GM23338 (cell line): ENCODE results near the gene SMIM14. TPM values are rescaled to one million over a fixed set of nuclear protein-coding genes. Genes with fewer than 3 reads are reported as not detected.
A peak's percentile ranks its signal among the peaks of the same experiment; 100 is the strongest.

ENCODE experiments used
- ATAC-seq: fragments of 200-7000 bp; cut with Tn5 transposase; 3 replicates; pipeline ENCODE4 v1.9.1; 2020
- DNase-seq: peaks from one replicate; pipeline ENCODE4 v3.0.0-alpha.2; 2015; ENCODE audit warnings: low spot score
- H2AFZ ChIP-seq: fragments of 200-600 bp; sonication (generic); 2 replicates; pipeline ENCODE4 v1.8.0; 2016; ENCODE audit warnings: antibody characterized with exemption, mild to moderate bottlenecking, moderate library complexity
- H3F3A ChIP-seq: fragments of 200-600 bp; sonication (generic); replicated peaks from 2 replicates; pipeline ENCODE4 v1.8.0; 2017; ENCODE audit warnings: antibody characterized with exemption, mixed run types, low read depth
- H3K27ac ChIP-seq: fragments of 200-600 bp; sonication (generic); 2 replicates; pipeline ENCODE4 v1.6.1; 2016; ENCODE audit warnings: low read depth
- H3K27me3 ChIP-seq: fragments of 200-600 bp; sonication (generic); 2 replicates; pipeline ENCODE4 v1.8.0; 2016; ENCODE audit warnings: mild to moderate bottlenecking, mixed run types, moderate library complexity; ENCODE audit not compliant: insufficient read depth
- H3K36me3 ChIP-seq: fragments of 200-600 bp; sonication (generic); 2 replicates; pipeline ENCODE4 v1.8.0; 2016; ENCODE audit warnings: mild to moderate bottlenecking; ENCODE audit not compliant: insufficient read depth
- H3K4me1 ChIP-seq: fragments of 200-600 bp; sonication (generic); 2 replicates; pipeline ENCODE4 v1.8.0; 2016; ENCODE audit warnings: mild to moderate bottlenecking, moderate library complexity; ENCODE audit not compliant: insufficient read depth
- H3K4me2 ChIP-seq: fragments of 200-600 bp; sonication (generic); 2 replicates; pipeline ENCODE4 v1.7.1; 2017; ENCODE audit warnings: mixed run types
- H3K4me3 ChIP-seq: fragments of 200-600 bp; sonication (generic); 2 replicates; pipeline ENCODE4 v1.6.1; 2016; ENCODE audit warnings: mixed run types
- H3K79me2 ChIP-seq: fragments of 200-600 bp; sonication (generic); replicated peaks from 2 replicates; pipeline ENCODE4 v1.8.0; 2017; ENCODE audit warnings: mild to moderate bottlenecking; ENCODE audit not compliant: insufficient read depth
- H3K9me2 ChIP-seq: fragments of 200-600 bp; sonication (generic); 2 replicates; pipeline ENCODE4 v1.8.0; 2017; ENCODE audit not compliant: insufficient read depth
- H4K20me1 ChIP-seq: fragments of 200-600 bp; sonication (generic); replicated peaks from 2 replicates; pipeline ENCODE4 v1.8.0; 2017; ENCODE audit warnings: mild to moderate bottlenecking; ENCODE audit not compliant: insufficient read depth
- H3K27ac Mint-ChIP-seq: 2 replicates; pipeline ENCODE4 v1.8.0; 2020; ENCODE audit warnings: inconsistent platforms, mild to moderate bottlenecking, moderate library complexity, mixed read lengths
- H3K27me3 Mint-ChIP-seq: 3 replicates; pipeline ENCODE4 v1.8.0; 2022; ENCODE audit warnings: low read depth, mild to moderate bottlenecking, moderate library complexity, mixed read lengths, inconsistent platforms; ENCODE audit not compliant: insufficient read depth, poor library complexity
- H3K36me3 Mint-ChIP-seq: 3 replicates; pipeline ENCODE4 v1.8.0; 2021; ENCODE audit warnings: low read depth, mild to moderate bottlenecking, inconsistent platforms, moderate library complexity, mixed read lengths
- H3K4me1 Mint-ChIP-seq: 3 replicates; pipeline ENCODE4 v1.8.0; 2020; ENCODE audit warnings: mild to moderate bottlenecking, inconsistent platforms, mixed read lengths
- H3K4me3 Mint-ChIP-seq: 3 replicates; pipeline ENCODE4 v1.8.0; 2021; ENCODE audit warnings: moderate library complexity, mild to moderate bottlenecking, inconsistent platforms, mixed read lengths
- H3K9me3 Mint-ChIP-seq: 3 replicates; pipeline ENCODE4 v1.8.0; 2020; ENCODE audit warnings: moderate library complexity, mild to moderate bottlenecking, inconsistent platforms, mixed read lengths
- CREB1 ChIP-seq: fragments of 250-450 bp; sonication (Bioruptor Pico); IDR thresholded peaks from 2 replicates; pipeline ENCODE4 v1.5.0; 2020; ENCODE audit warnings: low read depth, mild to moderate bottlenecking, moderate library complexity
- CTCF ChIP-seq, 2 experiments: fragments of 200-600 bp in 1 of 2; sonication (generic) in 1 of 2; conservative IDR thresholded peaks; 2 replicates each; pipeline versions ENCODE4 v1.5.1 to v1.6.1; 2016 to 2017; ENCODE audit warnings: antibody characterized with exemption in 2 of 2, low read depth in 2 of 2, mild to moderate bottlenecking in 2 of 2, moderate library complexity in 1 of 2
- ETS1 ChIP-seq: IDR thresholded peaks from 2 replicates; pipeline ENCODE4 v1.6.1; 2016; ENCODE audit warnings: antibody characterized with exemption
- EZH2 ChIP-seq: fragments of 200-600 bp; sonication (generic); IDR thresholded peaks from one replicate; pipeline ENCODE4 v1.8.0; 2017; ENCODE audit warnings: antibody characterized with exemption, mild to moderate bottlenecking, low read depth; ENCODE audit not compliant: unreplicated experiment
- EZH2phosphoT487 ChIP-seq: fragments of 200-600 bp; sonication (generic); IDR thresholded peaks from one replicate; pipeline ENCODE4 v1.8.1; 2018; ENCODE audit warnings: antibody characterized with exemption; ENCODE audit not compliant: unreplicated experiment
- JUNB ChIP-seq: IDR thresholded peaks from one replicate; pipeline ENCODE4 v1.6.1; 2016; ENCODE audit warnings: antibody characterized with exemption; ENCODE audit not compliant: unreplicated experiment
- NANOG ChIP-seq: IDR thresholded peaks from 2 replicates; pipeline ENCODE4 v1.6.1; 2016; ENCODE audit warnings: antibody characterized with exemption, borderline replicate concordance
- POLR2AphosphoS5 ChIP-seq: IDR thresholded peaks from 2 replicates; pipeline ENCODE4 v1.6.1; 2016; ENCODE audit warnings: antibody characterized with exemption, low read depth
- REST ChIP-seq: IDR thresholded peaks from one replicate; pipeline ENCODE4 v1.6.1; 2018; ENCODE audit warnings: antibody characterized with exemption; ENCODE audit not compliant: unreplicated experiment
- STAT1 ChIP-seq: IDR thresholded peaks from one replicate; pipeline ENCODE4 v1.6.1; 2016; ENCODE audit warnings: antibody characterized with exemption; ENCODE audit not compliant: unreplicated experiment
- ZNF114 ChIP-seq: fragments of 250-450 bp; sonication (Bioruptor Pico); IDR thresholded peaks from 2 replicates; pipeline ENCODE4 v1.5.0; 2020; ENCODE audit warnings: mild to moderate bottlenecking, moderate library complexity
- ZNF331 ChIP-seq: fragments of 250-450 bp; sonication (Bioruptor Pico); IDR thresholded peaks from 2 replicates; pipeline ENCODE4 v1.5.0; 2020; ENCODE audit warnings: low read depth, mild to moderate bottlenecking, moderate library complexity
- polyA plus RNA-seq: library from polyadenylated mRNA; unstranded; fragments of >200 nt; fragmentation: Nextera tagmentation; extraction: Ambion mirVana; gene quantifications from 2 replicates; pipeline ENCODE4 v1.2.1, GENCODE V29; 2016
- total RNA-seq: library from RNA; depleted of rRNA; stranded (reverse); fragments of >200 nt; shearing (Covaris generic); gene quantifications from 2 replicates; pipeline ENCODE4 v1.2.3, GENCODE V29; 2014

SMIM14 gene
- total and polyA plus RNA-seq, 2 experiments from 2014 or later: 29.0 to 52.6 TPM

GRCh38 chr4:39658756-39659155 is 20.1 kb upstream of the SMIM14 start:
- no peaks in the 10 kb centered on the region for H3K36me3 ChIP-seq
- ATAC-seq (no peak), DNase-seq (no peak)
- no peaks in the 10 kb centered on the region for H3K4me1 Mint-ChIP-seq
- no peaks in the 10 kb centered on the region for H3K4me1 ChIP-seq
- no peak for TF ChIP-seq EZH2phosphoT487
- TF ChIP-seq CTCF (conservative IDR thresholded peaks at IDR 0.05; ENCODE audit: low read depth in 2 of 2): peak; percentile 50 to 52; a peak in 3 of 4 replicates
- no peak for TF ChIP-seq CREB1 (CRISPR knock-in tag)
- no peak for TF ChIP-seq ETS1
- no peak for TF ChIP-seq ZNF331
- H3K27me3 Mint-ChIP-seq: no peaks in the 10 kb centered on the region
- H4K20me1 ChIP-seq: no peaks in the 10 kb centered on the region
- no peak overlapping the region for H3K27ac ChIP-seq
- no peaks in the 10 kb centered on the region for H3K9me3 Mint-ChIP-seq
- H3K27me3 ChIP-seq: no peaks in the 10 kb centered on the region
- no peak overlapping the region for H2AFZ ChIP-seq
- no peaks in the 10 kb centered on the region for H3F3A ChIP-seq
- H3K27ac Mint-ChIP-seq: no peak overlapping the region
- H3K4me3 ChIP-seq: no peak overlapping the region
- no peaks in the 10 kb centered on the region for H3K9me2 ChIP-seq
- no peaks in the 10 kb centered on the region for H3K79me2 ChIP-seq
- H3K36me3 Mint-ChIP-seq: no peaks in the 10 kb centered on the region
- no peak overlapping the region for H3K4me3 Mint-ChIP-seq
- no peak overlapping the region for H3K4me2 ChIP-seq

- no peaks in the 10 kb centered on the region for H3K9me2 ChIP-seq
- no peak for DNase-seq
- TF ChIP-seq ETS1 (no peak), EZH2 (no peak), JUNB (no peak), CTCF (conservative IDR thresholded peaks at IDR 0.05; ENCODE audit: low read depth in 2 of 2) (no peak), STAT1 (no peak), REST (no peak), ZNF114 (CRISPR knock-in tag) (no peak), NANOG (no peak), EZH2phosphoT487 (no peak), POLR2AphosphoS5 (no peak), ZNF331 (no peak), CREB1 (CRISPR knock-in tag) (no peak)
Measured at GRCh38 chr4:39657465-39657864, 18.8 kb upstream of the SMIM14 start.

More at GRCh38 chr4:39657465-39657864, 18.8 kb upstream of the SMIM14 start:
- Mint-ChIP-seq H3K4me3 (no peak overlapping the region), H3K27me3 (no peaks in the 10 kb centered on the region), H3K4me1 (no peaks in the 10 kb centered on the region), H3K27ac (no peak overlapping the region), H3K9me3 (no peaks in the 10 kb centered on the region), H3K36me3 (no peaks in the 10 kb centered on the region)
- ATAC-seq: no peak
- no peaks in the 10 kb centered on the region for H3K4me1 ChIP-seq
- H3F3A ChIP-seq: no peaks in the 10 kb centered on the region
- H3K36me3 ChIP-seq: no peaks in the 10 kb centered on the region
- no peak overlapping the region for H3K4me2 ChIP-seq
- H3K4me3 ChIP-seq: no peak overlapping the region
- no peaks in the 10 kb centered on the region for H4K20me1 ChIP-seq
- 0 out of 2 replicates have a peak overlapping the region, but pooled peaks have one; percentile 15 for H3K27ac ChIP-seq
- H2AFZ ChIP-seq: no peak overlapping the region
- H3K79me2 ChIP-seq: no peaks in the 10 kb centered on the region
- no peaks in the 10 kb centered on the region for H3K27me3 ChIP-seq
